Pulmonary artery endothelial cell (primary cell): ENCODE measurements around the gene CCDC33. TPM values are rescaled to one million over a fixed set of nuclear protein-coding genes. Genes with fewer than 3 reads are reported as not detected.

Experiments
- DNase-seq: peaks from one replicate; pipeline ENCODE4 v3.0.0-alpha.2; 2011; ENCODE audit warnings: low read depth, low spot score
- total RNA-seq: library from RNA; depleted of rRNA; stranded (reverse); fragments of >200 nt; gene quantifications from 2 replicates; pipeline ENCODE4 v1.2.3, GENCODE V29; 2014

CCDC33 gene
- total RNA-seq, 1 donor from 2014 or later: not detected

- no peak for DNase-seq
Observed at GRCh38 chr15:74258456-74259291, 22.5 kb downstream of the CCDC33 start.

GRCh38 chr15:74259292-74259648, 23.1 kb downstream of the CCDC33 start:
- no peak for DNase-seq

- DNase-seq: no peak
Observed at GRCh38 chr15:74259821-74260607, 23.9 kb downstream of the CCDC33 start.

- no peak for DNase-seq
Observed at GRCh38 chr15:74261041-74261440, 24.9 kb downstream of the CCDC33 start.

- DNase-seq: no peak
Observed at GRCh38 chr15:74261685-74262084, 25.6 kb downstream of the CCDC33 start.

DNA sequence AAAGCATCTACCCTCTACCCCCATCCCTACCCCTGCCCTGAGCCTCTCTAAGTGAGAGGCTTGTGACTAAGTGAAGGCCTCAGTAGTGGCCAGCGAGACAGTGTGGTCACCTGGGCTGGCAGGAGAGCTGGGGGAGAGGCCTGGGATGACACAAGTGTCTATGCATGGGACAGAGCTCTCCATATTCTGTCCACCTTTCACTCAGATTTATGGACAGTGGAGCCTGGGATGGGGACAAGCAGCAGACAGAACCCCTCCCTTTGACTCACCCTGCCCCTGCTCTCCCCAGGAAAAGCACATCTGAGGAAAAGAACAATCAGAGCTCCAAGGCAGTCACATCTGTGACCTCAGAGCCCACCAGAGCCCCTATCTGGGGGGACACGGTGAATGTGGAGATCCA, 26.0 kb downstream of the CCDC33 start:
- no peak for DNase-seq

DNA sequence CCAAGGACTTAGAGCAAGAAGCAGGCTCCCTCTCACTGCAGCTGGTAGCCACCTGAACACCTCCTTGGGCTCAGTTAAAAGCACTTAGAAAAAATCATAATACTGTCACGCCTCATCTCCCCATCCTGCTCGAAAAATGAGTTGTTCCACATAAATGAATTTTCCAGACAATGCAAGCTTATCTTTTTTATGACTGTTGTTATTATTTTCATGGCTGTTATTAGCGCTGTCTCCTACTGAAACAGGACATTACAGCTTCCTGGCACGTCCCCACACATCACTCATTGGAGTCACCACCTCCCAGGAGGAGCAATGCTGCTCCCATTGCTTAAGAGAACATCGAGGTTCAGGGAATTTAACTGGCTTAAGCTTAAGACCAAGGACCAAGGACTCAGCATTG, 26.5 kb downstream of the CCDC33 start:
- no peak for DNase-seq

- DNase-seq: no peak
Observed at GRCh38 chr15:74263466-74263865, 27.3 kb downstream of the CCDC33 start.

DNA sequence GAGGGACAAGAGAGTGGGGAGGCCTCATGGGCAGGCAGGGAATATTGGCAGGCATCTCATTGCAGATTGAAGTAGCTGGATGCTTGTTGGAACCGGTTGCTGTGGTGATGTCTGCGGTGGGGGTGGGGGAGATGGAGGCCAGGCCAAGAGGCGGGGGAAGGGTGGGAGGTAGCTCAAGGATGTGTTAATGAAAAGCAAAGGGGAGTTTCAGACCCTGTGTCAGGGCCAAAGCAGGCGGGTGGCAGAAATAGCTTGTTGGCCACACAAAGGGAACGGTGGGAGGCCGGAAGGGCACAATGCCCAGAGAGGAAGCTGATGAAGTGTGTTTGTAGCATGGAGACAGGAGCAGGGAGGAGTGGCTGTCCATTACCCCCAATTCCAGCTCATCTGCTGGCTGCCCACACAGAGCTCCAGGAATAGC, 28.0 kb downstream of the CCDC33 start:
- no peak for DNase-seq

GRCh38 chr15:74265046-74265639, 29.0 kb downstream of the CCDC33 start:
- DNase-seq: no peak

- DNase-seq: no peak
Observed at GRCh38 chr15:74268020-74268419, 31.9 kb downstream of the CCDC33 start.

DNA sequence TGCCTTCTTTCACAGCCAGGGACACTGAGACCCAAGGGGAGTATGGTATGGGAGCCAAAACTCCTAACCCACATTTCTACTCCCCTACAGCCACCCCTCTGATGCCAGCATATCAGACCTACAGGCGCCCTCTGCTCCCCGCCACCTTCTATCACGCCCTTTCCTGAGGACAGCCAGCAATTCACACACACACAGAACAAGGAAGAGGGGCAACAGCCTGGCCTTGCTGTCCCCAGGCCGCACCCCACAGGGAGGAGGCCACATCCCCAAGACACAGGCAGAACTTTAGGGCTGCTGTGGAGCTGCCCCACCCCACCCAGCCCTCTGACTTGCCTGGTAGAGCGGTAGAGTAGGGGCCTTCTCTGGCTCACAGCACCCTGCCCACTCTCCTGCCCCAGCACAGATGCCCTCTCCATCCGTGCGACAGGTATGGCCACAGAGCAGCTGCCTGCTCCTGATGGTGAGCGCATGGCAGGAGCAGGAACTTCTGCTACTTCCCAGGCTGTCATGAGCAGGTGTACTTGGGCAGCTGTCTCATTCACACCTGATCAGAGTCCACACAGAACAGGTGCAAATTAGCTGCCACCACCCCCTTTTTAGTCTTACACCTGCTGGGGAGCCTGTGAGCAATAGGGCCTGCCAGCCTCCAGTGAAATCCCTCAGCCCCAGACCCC, 33.4 kb downstream of the CCDC33 start:
- DNase-seq: no peak

DNA sequence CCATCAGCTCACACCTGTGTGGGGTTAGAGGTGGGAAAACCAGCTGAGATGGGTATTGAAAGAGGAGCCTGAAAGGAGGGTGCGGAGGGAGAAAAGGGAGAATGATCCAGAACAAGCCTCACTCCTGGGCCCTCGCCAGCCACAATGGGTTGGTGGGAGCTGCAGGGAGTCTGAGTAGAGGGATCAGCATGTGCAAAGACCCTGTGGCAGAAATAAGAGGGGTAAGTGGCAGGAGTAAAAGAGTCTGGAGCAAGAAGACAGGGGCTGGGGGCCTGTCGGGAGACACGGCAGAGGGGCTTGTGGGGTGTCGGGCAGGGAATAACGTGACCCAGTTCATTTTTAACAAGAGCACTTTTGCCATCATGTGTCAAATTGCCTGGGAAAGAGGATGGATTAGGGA, 34.0 kb downstream of the CCDC33 start:
- no peak for DNase-seq

DNA sequence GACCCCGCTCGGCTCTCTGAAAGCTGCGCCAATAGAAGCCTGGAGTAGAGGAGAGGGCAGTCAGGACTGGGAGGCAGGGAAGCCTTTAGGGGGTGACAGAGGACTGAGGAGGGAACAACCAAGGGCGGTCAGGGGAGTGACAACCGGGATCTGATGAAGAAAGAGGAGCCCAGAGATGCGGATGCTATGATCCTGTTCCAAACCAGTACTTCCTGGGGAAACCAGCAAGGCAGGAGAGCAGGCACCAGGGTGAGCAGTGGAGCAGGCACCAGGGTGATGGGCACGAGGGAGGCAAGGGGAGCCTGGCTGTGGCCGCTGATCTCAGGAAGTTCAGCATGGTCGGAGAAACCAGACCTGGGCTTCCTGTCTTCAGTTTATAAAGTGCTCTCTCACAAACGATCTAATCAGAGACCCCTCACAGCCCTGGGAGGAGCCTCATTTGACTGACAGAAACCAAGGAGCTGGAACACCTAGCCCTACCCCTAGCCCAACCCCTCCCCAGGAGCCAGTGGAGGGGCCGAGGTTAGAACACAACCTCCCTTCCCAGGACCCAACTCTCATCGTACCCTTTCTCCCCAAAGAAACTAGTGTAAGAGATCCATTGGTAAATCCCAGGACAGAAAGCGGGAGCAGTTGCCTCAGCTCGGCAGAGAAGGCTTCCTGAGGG, 34.9 kb downstream of the CCDC33 start:
- DNase-seq: no peak

DNA sequence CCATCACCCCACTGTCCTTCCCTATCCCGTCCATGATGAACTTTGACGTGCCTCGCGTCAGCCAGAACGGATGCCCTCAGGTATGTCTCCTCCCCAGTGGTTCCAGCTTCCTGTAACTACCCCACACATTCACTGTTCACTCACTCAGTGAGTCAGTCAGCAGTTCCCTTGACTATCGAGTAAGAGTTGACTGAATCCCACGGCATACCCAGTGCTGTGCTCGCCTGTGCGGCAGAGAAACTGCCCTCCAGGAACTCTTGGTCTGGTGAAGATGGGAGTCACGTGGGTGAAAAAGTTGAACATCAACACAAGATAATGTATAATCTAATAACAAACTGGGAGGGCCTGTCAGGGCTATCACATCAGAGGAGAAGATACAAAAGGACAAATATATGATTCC, 36.7 kb downstream of the CCDC33 start:
- DNase-seq: no peak

DNA sequence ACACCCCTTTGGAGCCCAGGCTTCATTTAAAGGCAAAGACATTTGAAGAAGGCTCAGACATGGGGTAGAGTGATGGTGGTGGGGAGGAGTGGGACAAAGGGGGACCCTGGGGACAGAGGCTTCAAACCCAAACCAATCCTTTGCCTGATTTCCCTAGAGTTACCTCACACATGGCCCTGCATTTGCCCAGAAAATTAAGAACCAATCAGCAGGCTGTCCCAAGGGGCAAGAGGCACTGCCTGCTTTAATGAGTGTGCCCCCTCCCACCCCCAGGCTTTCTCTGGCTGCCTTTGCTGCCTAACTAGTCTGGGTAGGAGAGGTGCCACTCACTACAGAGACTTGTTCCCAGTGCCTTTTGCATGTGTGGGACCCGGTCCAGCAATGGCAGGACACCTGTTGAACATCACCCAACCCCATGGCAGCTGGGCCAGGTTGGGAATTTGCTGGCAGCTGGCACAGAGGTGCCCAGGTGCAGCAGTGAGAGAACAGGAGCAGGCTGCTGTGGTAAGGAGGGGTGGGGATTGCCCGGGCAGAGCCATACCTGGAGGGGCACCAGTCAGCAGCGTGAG, 38.4 kb downstream of the CCDC33 start:
- DNase-seq: no peak

DNA sequence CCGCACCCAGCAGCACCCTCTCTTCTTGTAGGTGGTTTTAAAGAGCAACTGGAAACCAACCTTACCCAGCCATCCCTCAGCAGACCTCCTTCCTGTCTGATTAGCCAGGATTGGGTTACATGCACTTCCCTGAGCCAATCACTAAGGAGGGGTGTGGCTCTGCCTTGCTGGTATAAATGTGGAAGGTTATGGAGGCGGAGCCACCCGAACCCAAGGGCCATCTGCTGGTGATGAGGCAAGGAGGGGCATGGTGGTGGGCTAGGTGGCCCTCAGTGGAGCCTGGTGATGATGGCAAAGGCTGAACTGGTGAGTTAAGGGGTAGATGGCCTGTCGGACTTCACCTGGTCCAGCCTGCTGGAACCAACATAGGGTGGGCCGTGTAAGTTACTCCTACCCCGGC, 39.8 kb downstream of the CCDC33 start:
- no peak for DNase-seq

GRCh38 chr15:74276560-74276959, 40.4 kb downstream of the CCDC33 start:
- DNase-seq: no peak

DNA sequence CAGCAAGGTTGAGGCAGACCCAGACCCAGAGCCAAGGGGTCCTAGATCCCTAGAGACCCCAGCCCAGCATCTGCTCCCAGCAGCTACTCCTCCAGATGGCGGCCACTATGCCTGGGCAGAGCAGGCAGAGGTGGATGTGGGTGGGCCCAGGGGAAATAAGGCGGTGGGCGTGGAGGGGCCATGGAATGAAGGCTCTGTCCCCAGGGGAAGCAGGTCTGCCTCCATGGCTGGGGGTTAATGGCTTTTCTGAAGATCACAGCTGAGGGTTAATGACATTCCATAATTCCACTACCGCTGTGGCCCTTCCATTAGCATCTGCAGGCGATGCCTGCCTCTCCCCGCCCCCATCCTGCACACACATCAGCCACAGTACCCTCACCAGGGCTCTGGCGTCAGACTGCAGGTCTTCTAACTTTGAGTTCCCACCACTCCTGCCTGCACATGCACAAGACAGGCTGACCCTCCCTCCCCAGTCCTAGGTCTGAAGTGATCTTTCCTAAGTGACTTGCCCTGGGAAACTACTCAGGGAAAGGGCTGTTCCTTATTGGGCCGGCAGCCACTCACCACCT, 41.2 kb downstream of the CCDC33 start:
- DNase-seq: no peak

DNA sequence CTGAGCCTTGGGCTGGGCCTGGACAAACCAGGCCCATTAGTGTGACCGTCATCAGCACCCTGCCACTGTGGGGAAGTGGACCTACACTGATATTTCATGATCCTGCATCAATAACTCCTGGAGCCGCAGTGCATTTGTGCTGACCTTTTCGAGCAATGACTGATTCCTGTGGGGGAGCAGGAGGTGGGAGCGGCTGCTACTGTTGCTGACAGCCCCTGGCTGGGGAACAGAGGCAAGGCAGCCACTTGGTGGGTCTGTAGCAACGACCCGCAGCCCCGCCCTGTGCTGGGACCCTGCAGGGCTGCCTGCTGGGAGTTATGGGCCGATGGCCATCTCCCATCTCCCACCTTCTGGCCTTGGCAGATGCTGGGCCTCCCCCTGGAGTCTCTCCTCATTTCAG, 42.1 kb downstream of the CCDC33 start:
- DNase-seq: no peak
